Astrocyte of the cerebellum (primary cell): ENCODE results near the gene CYYR1.

Source experiments
- DNase-seq: peaks from one replicate; pipeline ENCODE4 v3.0.0-alpha.2; 2011; ENCODE audit warnings: low read depth
- H3K4me3 ChIP-seq: 2 replicates; pipeline ENCODE4 v1.5.1; 2011; ENCODE audit warnings: mild to moderate bottlenecking, low read depth, low read length, moderate library complexity
- CTCF ChIP-seq: IDR thresholded peaks from 2 replicates; pipeline ENCODE4 v1.5.1; 2012; ENCODE audit warnings: low read length, low read depth, moderate library complexity, mild to moderate bottlenecking; ENCODE audit errors: missing control alignments
- in situ Hi-C: cut with HindIII; loops from 2 replicates; pipeline ENCODE4 v1.10.0; 2017; ENCODE audit warnings: low sequenced_read_pairs

CYYR1 gene

GRCh38 chr21:26506956-26507355, 66.1 kb downstream of the CYYR1 start:
- TF ChIP-seq CTCF = no peak
- DNase-seq = no peak
- in situ Hi-C loops = no loop called here
- no peak overlapping the region for H3K4me3 ChIP-seq

GRCh38 chr21:26505211-26505610, 67.9 kb downstream of the CYYR1 start:
- in situ Hi-C loops = no loop called here
- no peak for DNase-seq
- TF ChIP-seq CTCF = no peak
- no peak overlapping the region for H3K4me3 ChIP-seq

- TF ChIP-seq CTCF = no peak
- no peak overlapping the region for H3K4me3 ChIP-seq
- in situ Hi-C loops = no loop called here
- DNase-seq = no peak
These were observed 69.7 kb downstream of the CYYR1 start for GRCh38 chr21:26503414-26503813.

- DNase-seq = no peak
- no peak for TF ChIP-seq CTCF
- in situ Hi-C loops = no loop called here
- H3K4me3 ChIP-seq = no peak overlapping the region
These were observed 71.5 kb downstream of the CYYR1 start for GRCh38 chr21:26501495-26502021.

GRCh38 chr21:26499495-26499894, 73.6 kb downstream of the CYYR1 start:
- in situ Hi-C loops = no loop called here
- no peak for TF ChIP-seq CTCF
- no peak overlapping the region for H3K4me3 ChIP-seq
- no peak for DNase-seq

GRCh38 chr21:26495283-26495849, 77.7 kb downstream of the CYYR1 start:
- DNase-seq = no peak
- H3K4me3 ChIP-seq = no peak overlapping the region
- TF ChIP-seq CTCF = no peak
- in situ Hi-C loops = no loop called here
